Frontal cortex (tissue), 4 donors: ENCODE results near the gene ZSCAN5B. TPM values are rescaled to one million over a fixed set of nuclear protein-coding genes. Genes with fewer than 3 reads are reported as not detected.
"Not testable (repeated sequence)": the region's sequence is repeated elsewhere in the genome, so short reads cannot be mapped to it uniquely, and the experiment has no call there.

Experiments
- DNase-seq, 2 donors: peaks; one replicate each; pipeline ENCODE4 v3.0.0; 2012; ENCODE audit warnings: low spot score in 2 of 2
- FAIRE-seq: peaks from 2 replicates; lab custom pipeline; 2012; peaks lifted over from hg19 to GRCh38; lab: Jason Lieb, UNC
- total RNA-seq: library from RNA; depleted of rRNA; stranded (reverse); fragments of >200 nt; gene quantifications from one replicate; pipeline ENCODE4 v1.2.3, GENCODE V29; 2014
- donor health status: control.
- donor health status: control.
- donor health status: control.

The ZSCAN5B gene, protein sequence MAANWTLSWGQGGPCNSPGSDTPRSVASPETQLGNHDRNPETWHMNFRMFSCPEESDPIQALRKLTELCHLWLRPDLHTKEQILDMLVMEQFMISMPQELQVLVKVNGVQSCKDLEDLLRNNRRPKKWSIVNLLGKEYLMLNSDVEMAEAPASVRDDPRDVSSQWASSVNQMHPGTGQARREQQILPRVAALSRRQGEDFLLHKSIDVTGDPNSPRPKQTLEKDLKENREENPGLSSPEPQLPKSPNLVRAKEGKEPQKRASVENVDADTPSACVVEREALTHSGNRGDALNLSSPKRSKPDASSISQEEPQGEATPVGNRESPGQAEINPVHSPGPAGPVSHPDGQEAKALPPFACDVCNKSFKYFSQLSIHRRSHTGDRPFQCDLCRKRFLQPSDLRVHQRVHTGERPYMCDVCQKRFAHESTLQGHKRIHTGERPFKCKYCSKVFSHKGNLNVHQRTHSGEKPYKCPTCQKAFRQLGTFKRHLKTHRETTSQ
- total RNA-seq: not detected

DNA sequence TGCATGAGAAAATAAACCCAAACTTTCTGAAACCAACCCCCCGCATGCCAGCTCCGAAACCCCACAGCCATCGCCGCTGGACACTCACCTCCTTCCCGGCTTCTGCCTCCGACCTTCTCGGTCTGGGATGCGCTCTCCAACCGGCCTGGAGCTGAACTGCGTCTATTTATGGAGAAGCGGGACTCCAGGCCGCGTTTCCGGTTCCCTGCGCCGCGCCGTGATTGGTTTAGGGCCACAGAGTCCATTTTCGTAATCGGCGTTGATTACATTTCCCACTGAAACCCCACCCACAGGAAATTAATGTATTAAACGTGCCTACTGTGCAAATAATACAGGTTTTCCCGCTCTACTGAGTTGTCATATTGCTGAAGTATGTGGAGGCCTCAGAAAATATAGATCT lies at the start of gene ZSCAN5B:
TSS of gene ZSCAN5B (minus strand) at position 138 of the 400 bp plus-strand sequence. CDS start 4,731 bp downstream, outside the sequence.
- FAIRE-seq, DNase-seq: not testable (repeated sequence)

- FAIRE-seq, DNase-seq: not testable (repeated sequence)
Observed at GRCh38 chr19:56245764-56246163, 48.2 kb upstream of the ZSCAN5B start.

- DNase-seq: no peak
- no peak for FAIRE-seq
Observed at GRCh38 chr19:56245121-56245740, 47.6 kb upstream of the ZSCAN5B start.

GRCh38 chr19:56223481-56223880 lies 25.9 kb upstream of the ZSCAN5B start:
- FAIRE-seq (no peak), DNase-seq (no peak)

DNA sequence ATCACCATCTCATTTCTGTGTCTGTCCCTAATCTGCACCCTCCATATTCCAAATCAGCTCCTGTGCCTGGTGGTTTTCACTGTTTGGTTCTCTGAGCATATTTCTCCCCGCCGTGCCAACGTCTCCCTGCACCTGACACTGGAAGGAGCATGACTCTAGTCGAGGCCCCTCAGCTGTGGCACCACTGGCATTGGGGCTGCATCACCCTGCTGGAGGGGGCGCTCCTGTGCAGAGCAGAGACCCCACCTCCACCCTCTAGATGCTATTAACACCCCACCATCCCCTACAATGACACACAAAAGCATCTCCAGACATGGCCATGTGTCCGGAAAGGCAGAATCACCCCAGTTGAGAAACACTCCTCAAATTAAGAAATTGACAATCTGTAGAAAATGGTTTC lies 25.3 kb upstream of the ZSCAN5B start:
- FAIRE-seq (no peak), DNase-seq (no peak)

DNA sequence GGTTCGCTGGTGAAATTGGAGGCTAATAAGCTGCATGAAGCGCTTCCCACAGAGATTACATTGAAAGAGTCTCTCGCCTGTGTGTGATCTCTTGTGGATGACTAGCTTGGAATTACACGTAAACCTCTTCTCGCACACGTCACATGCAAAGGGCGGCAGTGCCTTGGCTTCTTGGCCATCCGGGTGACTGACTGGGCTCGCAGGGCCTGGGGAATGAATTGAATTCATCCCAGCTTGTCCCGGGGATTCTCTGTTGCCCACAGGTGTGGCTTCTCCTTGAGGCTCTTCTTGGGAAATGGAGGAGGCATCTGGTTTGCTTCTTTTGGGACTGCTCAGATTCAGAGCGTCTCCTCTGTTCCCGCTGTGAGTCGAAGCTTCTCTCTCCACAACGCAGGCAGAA lies 24.3 kb upstream of the ZSCAN5B start:
- no peak for FAIRE-seq
- DNase-seq: no peak

GRCh38 chr19:56221442-56221841 lies 23.9 kb upstream of the ZSCAN5B start:
- not testable (repeated sequence) for DNase-seq, FAIRE-seq

DNA sequence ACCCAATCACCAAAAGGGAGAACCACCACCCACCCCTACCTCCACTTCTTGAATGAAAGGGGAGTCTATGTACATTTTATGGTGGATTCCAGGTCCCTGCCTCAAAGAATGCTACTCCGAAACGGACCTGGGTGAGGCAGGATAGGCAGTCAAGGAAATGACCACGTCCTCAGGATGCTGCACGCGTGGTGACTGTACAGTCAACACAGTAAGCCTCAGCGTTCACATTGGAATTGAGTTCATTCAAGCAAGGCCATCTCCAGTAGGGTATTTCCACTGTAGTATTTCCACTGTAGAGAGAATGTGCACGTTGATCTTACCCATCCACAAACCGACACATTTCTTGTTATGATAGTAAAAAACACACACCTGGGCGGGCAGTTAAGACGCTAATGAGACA lies 21.4 kb upstream of the ZSCAN5B start:
- DNase-seq (no peak), FAIRE-seq (no peak)

DNA sequence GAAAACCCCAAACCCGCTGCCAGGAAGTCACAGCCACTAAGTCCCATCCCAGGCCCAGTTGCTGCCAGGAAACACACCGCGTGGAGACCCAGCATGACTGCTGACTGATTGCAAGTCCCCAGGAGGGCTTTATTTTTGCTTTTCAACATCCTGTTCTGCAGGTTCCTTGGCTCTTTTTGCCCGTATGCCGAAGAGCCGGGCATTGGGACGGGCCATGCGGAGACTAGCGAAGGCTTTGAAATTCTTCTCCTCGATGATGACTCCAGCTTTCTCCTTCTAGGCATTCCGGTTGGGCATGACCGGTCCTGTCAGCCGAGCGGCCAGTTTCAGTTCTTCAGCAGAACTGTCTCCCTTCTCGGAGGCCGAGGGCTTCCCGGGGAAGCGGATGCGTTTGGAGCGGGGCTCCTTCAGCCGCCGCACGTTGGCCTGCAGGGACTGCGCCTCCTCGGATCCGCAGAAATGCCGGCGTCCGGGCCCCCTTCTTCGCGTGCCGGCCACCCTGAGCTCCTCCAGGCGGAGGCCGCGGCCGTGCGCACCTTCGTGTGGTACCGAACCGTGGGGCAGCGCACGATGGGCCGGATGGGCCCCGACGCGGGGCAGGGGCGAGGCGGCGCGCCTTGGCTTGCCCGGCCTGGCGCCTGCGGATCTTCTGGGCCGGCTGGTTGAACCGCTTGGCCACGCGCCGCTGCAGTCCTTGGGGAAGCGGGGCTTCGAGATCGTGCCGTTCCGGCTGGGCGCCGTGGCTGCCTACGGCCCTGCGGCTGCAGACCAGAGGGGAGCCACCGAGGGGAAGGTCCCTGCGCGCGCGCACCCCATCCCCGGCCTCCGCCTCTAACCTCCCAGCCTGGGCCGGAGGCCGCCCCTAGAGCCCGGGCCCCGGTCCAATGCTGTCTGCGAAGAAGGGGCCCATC lies 19.7 kb upstream of the ZSCAN5B start:
- FAIRE-seq: no peak

GRCh38 chr19:56211718-56212117 lies 14.1 kb upstream of the ZSCAN5B start:
- FAIRE-seq (no peak), DNase-seq (no peak)

More for the DNA sequence above, 19.7 kb upstream of the ZSCAN5B start:
- no peak for DNase-seq

GRCh38 chr19:56210036-56210435 lies 12.5 kb upstream of the ZSCAN5B start:
- DNase-seq, FAIRE-seq: not testable (repeated sequence)

- FAIRE-seq (no peak), DNase-seq (no peak)
Observed at GRCh38 chr19:56209091-56209490, 11.5 kb upstream of the ZSCAN5B start.

DNA sequence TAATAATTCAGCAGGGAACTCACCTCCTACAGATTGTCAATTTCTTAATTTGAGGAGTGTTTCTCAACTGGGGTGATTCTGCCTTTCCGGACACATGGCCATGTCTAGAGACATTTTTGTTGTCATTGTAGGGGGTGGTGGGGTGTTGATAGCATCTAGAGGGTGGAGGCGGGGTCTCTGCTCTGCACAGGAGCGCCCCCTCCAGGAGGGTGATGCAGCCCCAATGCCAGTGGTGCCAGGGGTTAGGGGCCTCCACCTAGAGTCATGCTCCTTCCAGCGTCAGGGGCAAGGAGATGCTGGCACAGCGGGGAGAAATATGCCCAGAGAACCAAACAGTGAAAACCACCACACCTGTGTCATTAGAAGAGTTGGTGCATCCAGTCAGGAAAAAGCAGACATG lies 10.0 kb upstream of the ZSCAN5B start:
- FAIRE-seq: not testable (repeated sequence)

DNA sequence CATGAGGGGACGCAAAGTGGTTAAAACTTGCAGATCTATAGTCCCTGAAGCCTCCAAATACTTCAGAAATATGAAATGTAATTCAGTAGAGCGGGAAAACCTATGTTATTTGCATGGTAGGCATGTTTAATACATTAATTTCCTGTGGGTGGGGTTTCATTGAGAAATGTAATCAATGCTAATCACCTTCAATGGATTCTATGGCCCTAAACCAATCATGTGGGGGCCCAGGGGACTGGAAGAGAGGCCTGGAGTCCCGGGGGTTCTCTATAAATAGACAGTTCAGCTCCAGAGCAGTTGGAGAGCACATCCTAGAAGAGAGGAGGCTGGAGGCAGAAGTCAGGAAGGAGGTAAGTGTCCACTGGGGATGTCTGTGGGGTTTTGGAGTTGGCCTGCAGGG lies 4.4 kb upstream of the ZSCAN5B start, which contains the start of gene ZSCAN5C:
TSS of gene ZSCAN5C (plus strand) at position 301 of the 400 bp plus-strand sequence. CDS start 3,641 bp downstream, outside the sequence.
- no peak for FAIRE-seq
- DNase-seq: no peak

More for the DNA sequence above, 10.0 kb upstream of the ZSCAN5B start:
- not testable (repeated sequence) for DNase-seq

DNA sequence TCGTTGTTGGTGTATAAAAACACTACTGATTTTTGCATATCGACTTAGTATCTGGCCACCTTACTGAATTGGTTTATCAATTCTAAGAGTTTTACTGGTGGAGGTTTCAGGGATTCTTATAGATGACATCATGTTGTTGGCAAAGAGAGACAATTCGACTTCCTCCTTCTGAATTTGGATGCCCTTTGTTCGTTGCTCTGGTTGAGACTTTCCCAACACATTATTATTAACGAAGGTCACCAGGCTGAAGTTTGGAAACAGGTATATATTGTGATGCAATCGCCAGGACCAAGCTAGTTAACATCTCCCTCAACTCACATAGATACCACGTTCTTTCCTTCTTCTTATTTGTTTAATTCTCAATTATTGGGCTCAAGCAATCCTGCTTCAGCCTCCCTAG lies 2.1 kb upstream of the ZSCAN5B start:
- FAIRE-seq: no peak
- no peak for DNase-seq

DNA sequence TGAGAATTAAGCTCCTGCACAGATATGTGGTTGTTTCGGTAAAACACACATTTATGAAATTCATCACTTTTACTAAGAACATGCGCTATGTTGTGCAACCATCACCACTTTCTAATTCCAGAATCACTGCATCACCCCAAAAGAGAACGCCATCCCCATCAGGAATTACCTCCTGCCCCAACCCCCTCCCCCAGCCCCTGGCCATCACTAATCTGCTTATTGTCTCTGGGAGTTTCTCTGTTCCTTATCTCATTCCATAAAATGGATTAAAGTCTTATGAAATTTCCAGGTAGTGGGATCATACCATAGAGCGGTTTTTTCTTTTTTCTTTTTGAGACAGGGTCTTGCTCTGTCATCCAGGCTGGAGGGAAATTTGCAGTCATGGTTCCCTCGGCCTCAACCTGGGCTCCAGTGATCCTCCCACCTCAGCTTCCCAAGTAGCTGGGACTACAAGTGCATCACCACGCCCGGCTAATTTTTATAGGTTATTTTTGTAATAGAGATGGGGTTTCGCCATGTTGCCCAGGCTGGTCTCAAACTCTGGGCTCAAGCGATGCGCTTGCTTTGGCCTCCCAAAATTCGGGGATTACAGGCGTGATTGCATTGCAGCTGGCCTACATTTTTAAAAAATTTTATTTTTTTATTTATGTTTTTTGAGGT lies 3.5 kb downstream of the ZSCAN5B start:
- no peak for DNase-seq
- FAIRE-seq: no peak

DNA sequence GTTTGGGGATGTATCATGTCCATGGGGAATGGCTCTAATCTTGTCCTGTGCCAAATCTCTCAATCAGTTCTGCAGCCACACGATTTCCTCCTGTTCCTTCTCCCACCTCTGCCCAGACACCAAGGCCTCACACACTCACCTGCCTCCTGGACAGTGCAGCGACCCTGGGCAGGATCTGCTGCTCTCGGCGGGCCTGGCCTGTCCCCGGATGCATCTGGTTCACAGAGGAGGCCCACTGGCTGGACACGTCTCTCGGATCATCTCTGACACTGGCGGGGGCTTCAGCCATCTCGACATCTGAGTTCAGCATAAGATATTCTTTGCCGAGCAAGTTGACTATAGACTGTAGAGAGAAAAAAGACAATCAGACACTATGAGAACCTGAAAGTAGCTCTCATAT lies 5.9 kb downstream of the ZSCAN5B start:
- FAIRE-seq (no peak), DNase-seq (no peak)

- no peak for DNase-seq
- FAIRE-seq: no peak
Observed at GRCh38 chr19:56191115-56191514, 6.5 kb downstream of the ZSCAN5B start.

DNA sequence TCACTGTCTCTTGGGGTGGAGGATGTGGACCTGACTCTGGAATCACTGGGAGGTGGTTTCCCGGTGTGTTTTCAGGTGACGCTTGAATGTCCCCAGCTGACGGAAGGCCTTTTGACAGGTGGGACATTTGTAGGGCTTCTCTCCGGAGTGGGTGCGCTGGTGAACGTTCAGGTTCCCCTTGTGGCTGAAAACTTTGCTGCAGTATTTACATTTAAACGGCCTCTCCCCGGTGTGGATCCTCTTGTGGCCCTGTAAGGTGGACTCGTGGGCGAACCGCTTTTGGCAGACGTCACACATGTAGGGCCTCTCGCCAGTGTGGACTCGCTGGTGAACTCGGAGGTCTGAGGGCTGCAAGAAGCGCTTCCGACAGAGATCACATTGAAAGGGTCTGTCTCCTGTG lies 7.8 kb downstream of the ZSCAN5B start:
- DNase-seq: no peak
- no peak for FAIRE-seq
